Parathyroid adenoma (tissue), 2 donors: ENCODE data around the gene SRGAP2B.
A peak's percentile ranks its signal among the peaks of the same experiment; 100 is the strongest.
"Not testable (repeated sequence)": the region's sequence is repeated elsewhere in the genome, so short reads cannot be mapped to it uniquely, and the experiment has no call there.

Source experiments
- H2AFZ ChIP-seq: fragments of 300-600 bp; sonication (generic); one replicate; pipeline ENCODE4 v1.7.0; 2017; ENCODE audit warnings: antibody characterized with exemption, mild to moderate bottlenecking
- H3K27ac ChIP-seq: fragments of 300-600 bp; sonication (generic); one replicate; pipeline ENCODE4 v1.7.0; 2017
- H3K27me3 ChIP-seq: fragments of 300-600 bp; sonication (generic); one replicate; pipeline ENCODE4 v1.7.0; 2017; ENCODE audit warnings: low read length; ENCODE audit not compliant: control insufficient read depth, insufficient read depth
- H3K36me3 ChIP-seq: fragments of 300-600 bp; sonication (generic); one replicate; pipeline ENCODE4 v1.7.0; 2017; ENCODE audit warnings: low read length; ENCODE audit not compliant: control insufficient read depth, insufficient read depth
- H3K4me1 ChIP-seq: fragments of 300-600 bp; sonication (generic); one replicate; pipeline ENCODE4 v1.7.0; 2017; ENCODE audit warnings: control low read depth
- H3K4me2 ChIP-seq: fragments of 300-600 bp; sonication (generic); one replicate; pipeline ENCODE4 v1.7.0; 2017; ENCODE audit warnings: low read length
- H3K4me3 ChIP-seq: fragments of 300-600 bp; sonication (generic); one replicate; pipeline ENCODE4 v1.7.0; 2017; ENCODE audit warnings: low read depth, low read length
- H3K79me2 ChIP-seq: fragments of 300-600 bp; sonication (generic); one replicate; pipeline ENCODE4 v1.7.0; 2017; ENCODE audit warnings: control low read depth
- H3K9ac ChIP-seq: fragments of 300-600 bp; sonication (generic); one replicate; pipeline ENCODE4 v1.7.0; 2017; ENCODE audit warnings: mild to moderate bottlenecking
- H3K9me3 ChIP-seq: fragments of 300-600 bp; sonication (generic); one replicate; pipeline ENCODE4 v1.7.0; 2017; ENCODE audit warnings: low read length; ENCODE audit not compliant: control insufficient read depth
- donor health status: primary hyperparathyroidism.

The SRGAP2B gene

GRCh38 chr1:145119842-145120241, 24.7 kb upstream of the SRGAP2B start:
- not testable (repeated sequence) for H3K4me2 ChIP-seq, H2AFZ ChIP-seq, H3K27ac ChIP-seq, H3K36me3 ChIP-seq, H3K9me3 ChIP-seq, H3K4me1 ChIP-seq, H3K9ac ChIP-seq, H3K4me3 ChIP-seq, H3K27me3 ChIP-seq, H3K79me2 ChIP-seq

GRCh38 chr1:145115587-145116493, 20.7 kb upstream of the SRGAP2B start:
- H3K36me3 ChIP-seq, H2AFZ ChIP-seq, H3K79me2 ChIP-seq, H3K4me1 ChIP-seq, H3K27ac ChIP-seq, H3K4me2 ChIP-seq, H3K4me3 ChIP-seq, H3K9me3 ChIP-seq, H3K27me3 ChIP-seq, H3K9ac ChIP-seq: not testable (repeated sequence)

- H3K9me3 ChIP-seq, H3K79me2 ChIP-seq, H3K4me1 ChIP-seq, H3K4me2 ChIP-seq, H3K4me3 ChIP-seq, H3K9ac ChIP-seq, H2AFZ ChIP-seq, H3K27me3 ChIP-seq, H3K27ac ChIP-seq, H3K36me3 ChIP-seq: not testable (repeated sequence)
Measured at GRCh38 chr1:145114560-145115057, 19.5 kb upstream of the SRGAP2B start.

- not testable (repeated sequence) for H3K4me1 ChIP-seq, H3K36me3 ChIP-seq, H3K79me2 ChIP-seq, H3K27ac ChIP-seq, H3K9ac ChIP-seq, H3K9me3 ChIP-seq, H3K4me2 ChIP-seq, H3K4me3 ChIP-seq, H2AFZ ChIP-seq, H3K27me3 ChIP-seq
Measured at GRCh38 chr1:145112703-145113102, 17.6 kb upstream of the SRGAP2B start.

- H3K4me1 ChIP-seq, H2AFZ ChIP-seq, H3K27ac ChIP-seq, H3K79me2 ChIP-seq, H3K36me3 ChIP-seq, H3K9ac ChIP-seq, H3K4me2 ChIP-seq, H3K4me3 ChIP-seq, H3K27me3 ChIP-seq, H3K9me3 ChIP-seq: not testable (repeated sequence)
Measured at GRCh38 chr1:145111674-145112073, 16.5 kb upstream of the SRGAP2B start.

GRCh38 chr1:145103294-145103693, 8.2 kb upstream of the SRGAP2B start:
- H3K79me2 ChIP-seq, H3K4me2 ChIP-seq, H3K36me3 ChIP-seq, H3K27ac ChIP-seq, H3K9me3 ChIP-seq, H3K9ac ChIP-seq, H3K27me3 ChIP-seq, H3K4me3 ChIP-seq, H2AFZ ChIP-seq, H3K4me1 ChIP-seq: not testable (repeated sequence)

GRCh38 chr1:145101725-145102124, 6.6 kb upstream of the SRGAP2B start:
- not testable (repeated sequence) for H3K27ac ChIP-seq, H3K9me3 ChIP-seq, H3K4me3 ChIP-seq, H3K79me2 ChIP-seq, H3K9ac ChIP-seq, H3K36me3 ChIP-seq, H3K27me3 ChIP-seq, H3K4me2 ChIP-seq, H2AFZ ChIP-seq, H3K4me1 ChIP-seq

GRCh38 chr1:145094655-145095211, 395 bp downstream of the SRGAP2B start:
- H3K9ac ChIP-seq, H3K9me3 ChIP-seq, H3K4me1 ChIP-seq, H3K27me3 ChIP-seq, H3K79me2 ChIP-seq, H2AFZ ChIP-seq, H3K36me3 ChIP-seq, H3K4me2 ChIP-seq, H3K27ac ChIP-seq: not testable (repeated sequence)
- peak overlapping the region; percentile 31 for H3K4me3 ChIP-seq

- H3K4me3 ChIP-seq, H3K79me2 ChIP-seq, H3K4me2 ChIP-seq, H3K27me3 ChIP-seq, H3K4me1 ChIP-seq, H3K36me3 ChIP-seq, H3K9ac ChIP-seq, H3K9me3 ChIP-seq: not testable (repeated sequence)
- Histone ChIP-seq H2AFZ (peak overlapping the region; percentile 62), H3K27ac (peak overlapping the region; percentile 44)
Measured at GRCh38 chr1:145093517-145094149, 1.5 kb downstream of the SRGAP2B start.

- not testable (repeated sequence) for H3K27ac ChIP-seq, H3K4me1 ChIP-seq, H3K27me3 ChIP-seq
Measured at GRCh38 chr1:145082483-145083255, 12.5 kb downstream of the SRGAP2B start.

More at GRCh38 chr1:145082483-145083255, 12.5 kb downstream of the SRGAP2B start:
- H3K79me2 ChIP-seq, H3K9ac ChIP-seq, H3K4me2 ChIP-seq, H3K4me3 ChIP-seq, H2AFZ ChIP-seq, H3K36me3 ChIP-seq, H3K9me3 ChIP-seq: not testable (repeated sequence)
